ENCODE data around the gene TSC2. TPM values are rescaled to one million over a fixed set of nuclear protein-coding genes. Genes with fewer than 3 reads are reported as not detected.
A peak's percentile ranks its signal among the peaks of the same experiment; 100 is the strongest.
"Not testable (repeated sequence)": the region's sequence is repeated elsewhere in the genome, so short reads cannot be mapped to it uniquely, and the experiment has no call there.

Gene TSC2
- polyA plus RNA-seq, 1 donor from 2014 or later, result 69.2 TPM

DNA sequence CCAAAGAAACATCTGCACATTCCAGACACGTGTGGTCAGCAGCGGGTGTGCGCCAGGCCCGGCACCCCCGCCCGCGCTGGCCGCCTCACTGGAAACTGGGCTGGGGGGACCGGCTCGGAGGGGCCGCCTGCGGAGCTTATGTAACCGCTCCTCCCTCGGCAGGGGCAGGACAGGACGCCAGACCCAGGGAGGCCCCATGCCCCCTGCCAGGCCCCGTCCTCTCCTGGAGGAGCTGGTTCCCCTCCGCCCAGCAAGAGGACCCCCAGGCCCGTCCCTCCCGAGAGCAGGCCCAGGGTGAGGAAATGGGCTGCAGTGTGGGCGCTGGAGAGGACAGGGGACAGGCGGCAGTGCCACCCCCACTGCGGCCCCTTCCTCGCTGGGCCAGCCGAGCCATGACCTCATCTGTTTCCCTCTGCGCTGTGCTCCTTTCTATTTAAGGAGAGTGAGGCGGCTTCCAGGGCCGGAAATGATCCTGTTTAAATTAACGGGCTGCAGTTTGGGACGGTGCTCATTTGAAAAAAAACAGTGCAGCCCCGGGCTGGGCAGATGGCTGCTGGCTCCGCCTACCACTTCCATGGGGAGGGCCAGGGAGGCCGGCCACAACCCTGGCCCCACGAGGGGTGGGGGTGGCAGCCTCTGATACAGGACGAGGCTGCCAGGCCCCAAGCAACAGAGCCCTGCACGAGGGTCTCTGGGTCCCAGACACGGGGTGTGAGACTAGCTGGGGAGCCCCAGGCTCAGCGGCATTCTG lies 77.1 kb downstream of the TSC2 start:
- not testable (repeated sequence) for H3K9me2 ChIP-seq (ENCODE audit: insufficient read depth, low read length); H3K79me2 ChIP-seq (replicated peaks; ENCODE audit: insufficient read depth, low read length); H3F3A ChIP-seq (ENCODE audit: insufficient read depth, low read length, poor library complexity, severe bottlenecking); H3K36me3 ChIP-seq (ENCODE audit: insufficient read depth, low read length); H4K20me1 ChIP-seq (ENCODE audit: insufficient read depth); H3K9me3 ChIP-seq (ENCODE audit: low read length); H3K27me3 ChIP-seq (ENCODE audit: insufficient read depth, low read depth, low read length); H3K4me2 ChIP-seq (ENCODE audit: low read length); H2AFZ ChIP-seq (ENCODE audit: low read depth, low read length); H3K4me3 ChIP-seq (ENCODE audit: low read length); H3K27ac ChIP-seq (ENCODE audit: low read length)
- H3K9ac ChIP-seq (ENCODE audit: low read length), result peak overlapping the region; percentile 16

DNA sequence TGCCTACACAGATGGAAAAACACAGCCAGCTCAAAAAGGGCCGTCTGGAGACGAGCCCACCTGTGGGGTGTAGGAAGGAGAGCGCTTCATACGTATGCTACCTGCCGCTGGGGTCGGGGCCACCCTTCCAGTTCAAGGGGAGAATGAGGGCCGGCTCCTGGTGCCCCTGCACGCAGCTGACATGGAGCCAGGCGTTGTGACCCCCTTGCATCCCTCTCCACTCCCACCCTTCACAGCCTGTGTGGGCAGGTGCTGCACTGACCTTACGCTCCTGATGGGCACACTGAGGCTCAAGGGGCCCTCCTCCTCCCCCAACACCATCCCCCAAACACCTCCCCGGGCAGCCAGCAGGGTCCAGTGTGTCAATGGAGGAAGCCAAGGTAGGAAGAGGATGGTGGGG lies 77.8 kb downstream of the TSC2 start:
- not testable (repeated sequence) for H2AFZ ChIP-seq (ENCODE audit: low read depth, low read length); H3K9me2 ChIP-seq (ENCODE audit: insufficient read depth, low read length); H3K79me2 ChIP-seq (replicated peaks; ENCODE audit: insufficient read depth, low read length); H3K4me3 ChIP-seq (ENCODE audit: low read length); H3K36me3 ChIP-seq (ENCODE audit: insufficient read depth, low read length); H3K27ac ChIP-seq (ENCODE audit: low read length); H3K9ac ChIP-seq (ENCODE audit: low read length); H3K4me2 ChIP-seq (ENCODE audit: low read length); H4K20me1 ChIP-seq (ENCODE audit: insufficient read depth); H3K9me3 ChIP-seq (ENCODE audit: low read length); H3F3A ChIP-seq (ENCODE audit: insufficient read depth, low read length, poor library complexity, severe bottlenecking); H3K27me3 ChIP-seq (ENCODE audit: insufficient read depth, low read depth, low read length)

DNA sequence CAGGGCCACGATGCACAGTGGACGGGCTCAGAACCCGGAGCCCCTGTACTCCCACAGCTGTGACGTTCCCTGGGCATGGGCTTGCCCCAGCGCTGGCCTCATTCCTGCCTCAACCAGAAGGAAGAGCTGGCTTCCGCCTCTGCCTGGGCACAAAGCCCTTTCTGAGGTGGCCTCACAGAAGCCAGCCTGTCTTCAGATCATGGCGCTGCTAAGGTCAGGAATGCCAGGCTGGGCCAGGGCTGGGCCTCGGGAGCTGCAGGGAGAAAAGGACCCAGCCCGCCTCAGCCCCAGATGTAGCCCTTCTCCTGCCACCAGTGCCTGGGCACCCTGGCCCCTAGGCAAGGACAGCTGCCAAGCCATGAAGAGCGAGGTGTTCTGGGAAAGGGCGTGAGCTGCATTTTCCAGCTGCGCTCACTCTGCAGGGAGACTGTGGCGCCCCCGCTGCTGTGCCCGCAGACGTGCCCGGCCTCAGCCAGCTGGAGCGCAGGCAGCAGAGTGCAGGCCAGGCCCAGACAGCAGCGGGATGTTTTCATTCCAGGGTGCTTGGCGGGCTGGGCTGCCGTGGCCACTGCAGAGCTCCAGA lies 78.5 kb downstream of the TSC2 start:
- not testable (repeated sequence) for H3K9me2 ChIP-seq (ENCODE audit: insufficient read depth, low read length); H3K9me3 ChIP-seq (ENCODE audit: low read length); H3K79me2 ChIP-seq (replicated peaks; ENCODE audit: insufficient read depth, low read length); H4K20me1 ChIP-seq (ENCODE audit: insufficient read depth); H3K36me3 ChIP-seq (ENCODE audit: insufficient read depth, low read length); H3K4me3 ChIP-seq (ENCODE audit: low read length); H3K27me3 ChIP-seq (ENCODE audit: insufficient read depth, low read depth, low read length); H3K27ac ChIP-seq (ENCODE audit: low read length); H2AFZ ChIP-seq (ENCODE audit: low read depth, low read length); H3F3A ChIP-seq (ENCODE audit: insufficient read depth, low read length, poor library complexity, severe bottlenecking); H3K4me2 ChIP-seq (ENCODE audit: low read length); H3K9ac ChIP-seq (ENCODE audit: low read length)

DNA sequence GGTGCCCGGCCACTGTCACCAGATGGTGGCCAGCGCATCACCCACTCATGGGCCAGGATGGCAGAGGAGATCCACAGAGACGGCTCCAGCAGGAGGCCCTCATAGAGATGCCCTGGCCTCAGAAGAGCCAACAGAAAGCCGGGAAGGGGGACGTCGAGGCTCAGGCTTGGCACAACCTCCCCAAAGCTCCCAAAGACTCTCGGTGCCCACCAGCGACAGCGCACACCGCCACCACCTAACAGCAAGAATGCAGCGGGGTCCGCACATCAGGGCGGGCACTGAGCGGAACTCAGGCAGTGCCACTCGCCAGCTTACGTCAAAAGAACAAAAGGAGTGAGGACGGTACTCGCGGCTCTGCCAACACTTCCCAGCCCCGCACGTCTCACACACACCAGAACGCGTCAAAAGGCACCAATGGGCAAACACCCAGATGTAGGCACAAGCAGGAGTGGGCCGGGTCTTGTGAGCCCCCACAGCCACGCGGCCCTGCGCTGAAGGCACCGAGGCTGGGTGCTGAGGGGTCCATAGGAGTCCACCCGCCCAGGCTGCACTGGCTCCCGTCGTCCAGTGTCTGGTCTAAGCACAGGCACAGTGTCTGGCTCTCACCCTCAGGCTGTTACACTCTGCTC lies 79.3 kb downstream of the TSC2 start:
- H3K27ac ChIP-seq (ENCODE audit: low read length); H3K9ac ChIP-seq (ENCODE audit: low read length); H3K4me3 ChIP-seq (ENCODE audit: low read length); H3K9me3 ChIP-seq (ENCODE audit: low read length); H3K36me3 ChIP-seq (ENCODE audit: insufficient read depth, low read length); H3K79me2 ChIP-seq (replicated peaks; ENCODE audit: insufficient read depth, low read length); H3K27me3 ChIP-seq (ENCODE audit: insufficient read depth, low read depth, low read length); H3K9me2 ChIP-seq (ENCODE audit: insufficient read depth, low read length); H2AFZ ChIP-seq (ENCODE audit: low read depth, low read length); H4K20me1 ChIP-seq (ENCODE audit: insufficient read depth); H3K4me2 ChIP-seq (ENCODE audit: low read length); H3F3A ChIP-seq (ENCODE audit: insufficient read depth, low read length, poor library complexity, severe bottlenecking): not testable (repeated sequence)

DNA sequence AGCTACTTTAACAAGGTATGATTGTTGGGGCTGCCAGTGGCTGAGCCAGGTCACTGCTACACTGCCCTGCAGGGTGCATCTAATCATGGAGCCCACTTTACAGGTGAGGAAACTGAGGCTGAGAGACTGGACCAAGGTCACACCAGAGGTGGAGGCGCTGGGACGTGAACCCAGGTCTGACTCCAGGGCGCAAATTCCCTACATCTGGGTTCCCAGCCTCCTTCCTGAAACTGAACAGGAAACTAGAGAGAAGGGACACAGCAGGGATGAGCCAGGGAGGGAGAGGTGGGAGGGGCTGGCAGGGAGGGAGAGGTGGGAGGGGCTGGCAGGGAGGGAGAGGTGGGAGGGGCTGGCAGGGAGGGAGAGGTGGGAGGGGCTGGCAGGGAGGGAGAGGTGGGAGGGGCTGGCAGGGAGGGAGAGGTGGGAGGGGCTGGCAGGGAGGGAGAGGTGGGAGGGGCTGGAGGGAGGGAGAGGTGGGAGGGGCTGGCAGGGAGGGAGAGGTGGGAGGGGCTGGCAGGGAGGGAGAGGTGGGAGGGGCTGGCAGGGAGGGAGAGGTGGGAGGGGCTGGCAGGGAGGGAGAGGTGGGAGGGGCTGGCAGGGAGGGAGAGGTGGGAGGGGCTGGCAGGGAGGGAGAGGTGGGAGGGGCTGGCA lies 80.0 kb downstream of the TSC2 start:
- not testable (repeated sequence) for H2AFZ ChIP-seq (ENCODE audit: low read depth, low read length); H3K4me3 ChIP-seq (ENCODE audit: low read length); H3K79me2 ChIP-seq (replicated peaks; ENCODE audit: insufficient read depth, low read length); H3K27me3 ChIP-seq (ENCODE audit: insufficient read depth, low read depth, low read length); H3F3A ChIP-seq (ENCODE audit: insufficient read depth, low read length, poor library complexity, severe bottlenecking); H3K4me2 ChIP-seq (ENCODE audit: low read length); H4K20me1 ChIP-seq (ENCODE audit: insufficient read depth); H3K36me3 ChIP-seq (ENCODE audit: insufficient read depth, low read length); H3K9me3 ChIP-seq (ENCODE audit: low read length); H3K27ac ChIP-seq (ENCODE audit: low read length); H3K9ac ChIP-seq (ENCODE audit: low read length); H3K9me2 ChIP-seq (ENCODE audit: insufficient read depth, low read length)

DNA sequence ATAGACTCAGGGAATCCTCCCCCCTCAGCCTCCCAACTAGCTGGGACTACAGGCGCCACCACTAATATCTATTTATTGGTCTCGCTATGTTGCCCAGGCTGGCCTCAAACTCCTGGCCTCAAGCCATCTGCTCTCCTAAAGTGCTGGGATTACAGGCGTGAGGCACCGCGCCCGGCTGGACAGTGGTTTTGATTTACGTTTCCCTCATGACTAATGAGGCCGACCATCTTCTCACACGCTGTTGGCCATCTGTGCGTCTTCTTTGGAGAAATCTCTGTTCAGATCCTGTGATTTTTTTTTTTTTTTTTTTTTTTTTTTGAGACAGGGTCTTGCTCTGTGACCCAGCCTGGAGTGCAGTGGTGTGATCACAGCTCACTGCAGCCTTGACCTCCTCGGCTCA lies 81.5 kb downstream of the TSC2 start:
- not testable (repeated sequence) for H3K79me2 ChIP-seq (replicated peaks; ENCODE audit: insufficient read depth, low read length)

DNA sequence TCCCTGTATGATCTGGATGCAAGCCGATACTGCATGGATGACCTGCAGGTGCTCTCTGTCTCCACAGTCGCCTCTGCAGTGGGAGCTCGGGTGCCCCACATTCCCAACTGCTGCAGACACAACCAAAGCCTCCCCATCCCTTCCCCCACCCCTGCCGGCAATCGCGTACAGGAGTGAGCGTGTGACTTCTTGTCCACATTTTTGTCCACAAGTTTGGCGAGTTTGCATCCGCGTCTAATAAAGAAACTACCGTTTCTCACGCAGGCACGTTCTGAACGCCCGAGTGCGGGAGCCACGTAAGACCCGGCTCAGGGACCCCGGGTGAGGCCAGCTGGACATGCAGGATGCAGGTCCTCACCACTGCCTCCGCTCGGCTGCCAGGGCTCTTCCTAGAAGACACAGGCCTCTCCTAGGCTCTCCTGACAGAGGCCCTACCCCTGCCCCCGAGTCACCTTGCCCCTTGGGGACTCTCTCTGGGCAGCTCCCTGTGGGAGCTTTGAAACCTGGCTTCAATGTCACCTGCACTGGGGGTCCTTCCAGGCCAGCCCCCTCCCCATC lies 82.2 kb downstream of the TSC2 start:
- H3K4me3 ChIP-seq (ENCODE audit: low read length); H3K27me3 ChIP-seq (ENCODE audit: insufficient read depth, low read depth, low read length); H3K9me2 ChIP-seq (ENCODE audit: insufficient read depth, low read length); H3F3A ChIP-seq (ENCODE audit: insufficient read depth, low read length, poor library complexity, severe bottlenecking); H2AFZ ChIP-seq (ENCODE audit: low read depth, low read length); H3K9ac ChIP-seq (ENCODE audit: low read length); H3K4me2 ChIP-seq (ENCODE audit: low read length); H4K20me1 ChIP-seq (ENCODE audit: insufficient read depth); H3K36me3 ChIP-seq (ENCODE audit: insufficient read depth, low read length); H3K9me3 ChIP-seq (ENCODE audit: low read length); H3K27ac ChIP-seq (ENCODE audit: low read length); H3K79me2 ChIP-seq (replicated peaks; ENCODE audit: insufficient read depth, low read length): not testable (repeated sequence)

More for the DNA sequence above, 81.5 kb downstream of the TSC2 start:
- H3F3A ChIP-seq (ENCODE audit: insufficient read depth, low read length, poor library complexity, severe bottlenecking); H3K9me3 ChIP-seq (ENCODE audit: low read length); H3K9ac ChIP-seq (ENCODE audit: low read length); H2AFZ ChIP-seq (ENCODE audit: low read depth, low read length); H3K9me2 ChIP-seq (ENCODE audit: insufficient read depth, low read length); H3K4me2 ChIP-seq (ENCODE audit: low read length); H3K27me3 ChIP-seq (ENCODE audit: insufficient read depth, low read depth, low read length); H3K36me3 ChIP-seq (ENCODE audit: insufficient read depth, low read length); H3K4me3 ChIP-seq (ENCODE audit: low read length); H3K27ac ChIP-seq (ENCODE audit: low read length); H4K20me1 ChIP-seq (ENCODE audit: insufficient read depth): not testable (repeated sequence)
